Measurements from ENCODE around the gene GALNT12. TPM values are rescaled to one million over a fixed set of nuclear protein-coding genes. Genes with fewer than 3 reads are reported as not detected.

The GALNT12 gene
- total RNA-seq, 1 experiment from 2014 or later: 14.8 TPM

DNA sequence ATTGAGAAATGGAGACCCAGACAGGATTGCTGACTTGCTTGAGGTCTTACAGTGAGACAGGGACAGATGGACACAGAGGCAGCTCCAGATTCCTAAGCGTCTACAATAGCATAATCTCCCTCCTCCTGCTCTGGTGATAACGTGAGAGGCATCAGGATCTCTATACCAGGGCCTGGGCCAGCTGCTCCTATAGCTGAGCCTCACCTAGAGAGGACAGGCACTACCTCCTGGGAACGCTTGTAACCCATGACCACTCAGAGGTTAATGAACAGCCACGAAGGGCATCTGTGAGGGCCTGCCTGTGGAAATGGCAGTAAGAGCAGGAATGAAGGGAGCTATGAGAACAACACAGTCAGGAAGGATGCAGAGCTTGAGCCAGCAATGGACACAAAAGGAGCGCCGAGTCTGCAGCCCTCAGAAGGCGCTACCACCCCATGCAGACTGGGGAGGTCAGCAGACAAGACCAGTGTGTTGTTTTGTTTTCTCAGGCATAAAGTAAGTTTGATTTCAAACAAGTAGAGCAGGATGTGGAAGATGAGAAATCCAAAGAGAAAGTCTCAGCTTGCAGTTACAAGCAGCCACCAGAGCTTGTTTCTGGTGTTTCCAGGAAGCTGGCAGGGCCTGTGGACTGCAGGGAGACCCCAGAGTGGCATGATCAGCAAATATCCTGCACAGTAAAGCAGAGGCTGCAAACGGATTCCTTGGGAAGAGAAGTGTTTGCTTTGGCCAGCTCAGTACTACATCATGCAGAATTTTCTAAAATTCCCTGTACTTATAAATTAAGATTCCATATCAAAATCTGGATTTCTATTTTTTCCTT is 28.5 kb upstream of the GALNT12 start:
- peak; percentile 74 for ATAC-seq
- Histone ChIP-seq H3K4me2 (ENCODE audit: low read length) (0 out of 2 replicates have a peak overlapping the region, but pooled peaks have one; percentile 14), H3K27me3 (ENCODE audit: low read length) (no peaks in the 10 kb centered on the region), H4K20me1 (ENCODE audit: low read length) (no peaks in the 10 kb centered on the region), H3K9ac (ENCODE audit: low read length) (peak overlapping the region; percentile 42; the same call in 1 of the 2 replicates), H3K4me1 (ENCODE audit: insufficient read depth, low read length) (peaks cover 43% of the 10 kb centered on the region), H3F3A (ENCODE audit: low read length, unreplicated experiment) (no peaks in the 10 kb centered on the region), H3K9me3 (ENCODE audit: low read length) (no peaks in the 10 kb centered on the region), H3K27ac (ENCODE audit: low read length) (peak overlapping the region; percentile 80), H3K4me3 (ENCODE audit: low read length) (no peak overlapping the region), H3K36me3 (ENCODE audit: low read depth, low read length) (no peaks in the 10 kb centered on the region), H3K9me2 (replicated peaks; ENCODE audit: low read length) (no peaks in the 10 kb centered on the region), H2AFZ (ENCODE audit: low read length) (no peak overlapping the region), H3K79me2 (ENCODE audit: low read length) (no peaks in the 10 kb centered on the region)
- ChIA-PET POLR2A (ENCODE audit: unreplicated experiment) (interaction anchor here (0.6 kb wide), 2 partner anchors 41 to 320 kb away, joined by 3 to 5 read pairs; no protein-coding TSS in a partner anchor), CTCF (interaction anchor here (0.7 kb wide), 1 partner anchor 77 kb away, joined by 4 read pairs; no protein-coding TSS in a partner anchor)
- DNase-seq: peak; percentile 41
- BruUV-seq (replicated peaks): no TSS peak
- intact Hi-C loops (cut with micrococcal nuclease): loop anchor here (10.0 kb wide), 1 partner anchor 224 kb away; no protein-coding TSS in a partner anchor
- no peak for TF ChIP-seq CTCF (conservative IDR thresholded peaks at IDR 0.05; ENCODE audit: low read depth, low read length)
- no peak for TF ChIP-seq EZH2phosphoT487 (IDR thresholded peaks at IDR 0.05; ENCODE audit: borderline replicate concordance, low read length)
- no peak for TF ChIP-seq EZH2 (IDR thresholded peaks at IDR 0.05; ENCODE audit: low read length, unreplicated experiment)

- ChIA-PET CTCF (interaction anchor here (0.7 kb wide), 1 partner anchor 78 kb away, joined by 4 read pairs; no protein-coding TSS in a partner anchor), POLR2A (ENCODE audit: unreplicated experiment) (no interaction called here)
- no peaks in the 10 kb centered on the region for H4K20me1 ChIP-seq (ENCODE audit: low read length)
- no peak overlapping the region for H3K4me3 ChIP-seq (ENCODE audit: low read length)
- no peaks in the 10 kb centered on the region for H3F3A ChIP-seq (ENCODE audit: low read length, unreplicated experiment)
- intact Hi-C loops (cut with micrococcal nuclease): no loop called here
- TF ChIP-seq EZH2phosphoT487 (IDR thresholded peaks at IDR 0.05; ENCODE audit: borderline replicate concordance, low read length) (no peak), EZH2 (IDR thresholded peaks at IDR 0.05; ENCODE audit: low read length, unreplicated experiment) (no peak), CTCF (conservative IDR thresholded peaks at IDR 0.05; ENCODE audit: low read depth, low read length) (no peak)
- H2AFZ ChIP-seq (ENCODE audit: low read length): no peak overlapping the region
- DNase-seq: no peak
- no peaks in the 10 kb centered on the region for H3K36me3 ChIP-seq (ENCODE audit: low read depth, low read length)
- no peaks in the 10 kb centered on the region for H3K9me2 ChIP-seq (replicated peaks; ENCODE audit: low read length)
- no peak for ATAC-seq
- peaks cover 39% of the 10 kb centered on the region for H3K4me1 ChIP-seq (ENCODE audit: insufficient read depth, low read length)
- no TSS peak for BruUV-seq (replicated peaks)
- H3K4me2 ChIP-seq (ENCODE audit: low read length): no peak overlapping the region
- no peak overlapping the region for H3K9ac ChIP-seq (ENCODE audit: low read length)
- peak overlapping the region; percentile 80 for H3K27ac ChIP-seq (ENCODE audit: low read length)
- H3K9me3 ChIP-seq (ENCODE audit: low read length): no peaks in the 10 kb centered on the region
- H3K27me3 ChIP-seq (ENCODE audit: low read length): no peaks in the 10 kb centered on the region
- H3K79me2 ChIP-seq (ENCODE audit: low read length): no peaks in the 10 kb centered on the region
Measured at GRCh38 chr9:98780059-98780749, 27.3 kb upstream of the GALNT12 start.
